Hematopoietic multipotent progenitor cell treated with erythropoietin and hydrocortisone succinate and interleukin-3 and kit ligand, for 15 days (in vitro differentiated cells): Measurements from ENCODE around the gene KCNG2.
"Not testable (repeated sequence)": the region's sequence is repeated elsewhere in the genome, so short reads cannot be mapped to it uniquely, and the experiment has no call there.

Experiments
- DNase-seq: peaks from one replicate; pipeline ENCODE4 v3.0.0-alpha.2; 2015; ENCODE audit warnings: low spot score

The KCNG2 gene, protein sequence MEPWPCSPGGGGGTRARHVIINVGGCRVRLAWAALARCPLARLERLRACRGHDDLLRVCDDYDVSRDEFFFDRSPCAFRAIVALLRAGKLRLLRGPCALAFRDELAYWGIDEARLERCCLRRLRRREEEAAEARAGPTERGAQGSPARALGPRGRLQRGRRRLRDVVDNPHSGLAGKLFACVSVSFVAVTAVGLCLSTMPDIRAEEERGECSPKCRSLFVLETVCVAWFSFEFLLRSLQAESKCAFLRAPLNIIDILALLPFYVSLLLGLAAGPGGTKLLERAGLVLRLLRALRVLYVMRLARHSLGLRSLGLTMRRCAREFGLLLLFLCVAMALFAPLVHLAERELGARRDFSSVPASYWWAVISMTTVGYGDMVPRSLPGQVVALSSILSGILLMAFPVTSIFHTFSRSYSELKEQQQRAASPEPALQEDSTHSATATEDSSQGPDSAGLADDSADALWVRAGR

DNA sequence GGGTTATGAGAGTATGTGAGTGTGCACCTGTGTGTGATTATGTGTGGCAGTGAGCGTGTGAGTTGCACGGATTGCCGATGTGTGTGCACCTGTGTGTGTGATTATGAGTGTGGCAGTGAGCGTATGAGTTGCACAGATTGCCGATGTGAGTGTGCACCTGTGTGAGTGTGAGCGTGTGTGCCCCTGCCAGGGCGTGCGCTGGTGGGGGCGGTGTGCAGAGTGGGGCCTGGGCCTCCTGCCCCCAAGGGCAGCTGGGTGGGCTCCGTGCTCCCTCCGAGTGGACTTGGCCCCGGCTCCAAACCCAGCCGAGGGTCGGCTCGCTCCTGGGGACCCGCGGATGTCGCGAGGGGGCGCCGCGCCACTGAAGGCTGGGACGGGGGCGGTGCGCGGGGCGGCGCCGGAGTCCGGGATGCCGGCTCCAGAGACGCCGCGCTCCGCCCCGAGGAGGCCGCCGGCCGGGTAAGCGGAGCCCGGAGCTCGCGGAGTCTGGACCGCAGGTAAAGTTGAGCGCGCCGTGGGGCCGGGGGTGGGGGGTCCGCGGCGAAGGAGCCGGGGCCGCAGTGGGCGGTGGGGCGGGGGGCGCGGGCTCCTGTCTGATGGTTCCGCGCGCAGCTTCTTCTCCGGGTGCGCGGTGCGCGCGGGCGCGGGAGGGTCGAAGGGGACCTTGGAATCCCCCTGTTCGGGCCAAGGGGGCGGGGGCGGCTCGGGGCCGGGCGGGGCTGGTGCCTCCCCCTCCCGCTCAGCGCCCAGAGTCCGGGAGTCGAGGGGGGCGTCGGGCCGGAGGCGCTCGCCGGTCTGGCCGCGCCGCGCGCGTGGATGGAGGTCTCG lies at the start of gene KCNG2:
TSS of gene KCNG2 (plus strand) at position 421 of the 828 bp plus-strand sequence. CDS start 65,730 bp downstream, outside the sequence.
- DNase-seq, result no peak

DNA sequence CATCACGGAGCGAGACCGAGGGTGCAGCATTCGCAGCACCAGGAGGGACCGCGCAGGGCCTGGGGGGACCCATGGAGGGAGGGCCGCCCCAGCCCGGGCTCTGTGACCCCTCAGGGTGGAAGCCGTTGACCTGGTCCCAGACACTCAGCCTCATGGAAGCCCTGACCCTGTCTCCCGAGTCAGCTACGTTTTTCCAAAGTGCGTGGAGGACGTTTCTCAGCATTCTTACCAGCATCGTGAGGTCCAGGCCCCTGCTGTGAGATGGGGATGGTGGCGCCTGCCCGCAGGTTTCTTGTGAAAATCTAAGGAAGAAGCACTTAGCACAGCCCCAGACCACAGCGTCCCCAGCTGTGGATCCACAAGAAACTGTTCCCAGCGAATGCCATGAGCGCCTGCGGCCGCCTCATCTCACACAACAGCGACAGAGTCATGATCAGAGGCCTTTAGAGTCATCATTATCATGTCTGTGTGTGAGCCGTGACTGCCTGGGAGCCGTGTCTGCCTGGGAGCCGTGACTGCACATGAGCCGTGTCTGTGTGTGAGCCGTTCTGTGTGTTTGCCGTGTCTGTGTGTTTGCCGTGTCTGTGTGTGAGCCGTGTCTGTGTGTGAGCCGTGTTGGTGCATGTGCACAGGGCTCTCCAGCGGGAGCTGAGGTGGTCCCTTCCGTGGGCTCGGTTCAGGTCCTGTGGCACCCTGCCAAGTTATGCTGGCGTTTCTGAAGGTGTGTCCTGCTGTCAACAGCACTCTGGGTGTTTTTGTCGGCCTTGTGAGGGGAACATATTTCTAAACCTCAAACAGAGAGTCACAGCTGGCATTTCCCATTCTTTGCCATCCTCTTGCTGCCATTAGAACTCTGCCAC lies 49.2 kb upstream of the KCNG2 start:
- no peak for DNase-seq

GRCh38 chr18:79749251-79750191 lies 48.2 kb upstream of the KCNG2 start:
- no peak for DNase-seq

DNA sequence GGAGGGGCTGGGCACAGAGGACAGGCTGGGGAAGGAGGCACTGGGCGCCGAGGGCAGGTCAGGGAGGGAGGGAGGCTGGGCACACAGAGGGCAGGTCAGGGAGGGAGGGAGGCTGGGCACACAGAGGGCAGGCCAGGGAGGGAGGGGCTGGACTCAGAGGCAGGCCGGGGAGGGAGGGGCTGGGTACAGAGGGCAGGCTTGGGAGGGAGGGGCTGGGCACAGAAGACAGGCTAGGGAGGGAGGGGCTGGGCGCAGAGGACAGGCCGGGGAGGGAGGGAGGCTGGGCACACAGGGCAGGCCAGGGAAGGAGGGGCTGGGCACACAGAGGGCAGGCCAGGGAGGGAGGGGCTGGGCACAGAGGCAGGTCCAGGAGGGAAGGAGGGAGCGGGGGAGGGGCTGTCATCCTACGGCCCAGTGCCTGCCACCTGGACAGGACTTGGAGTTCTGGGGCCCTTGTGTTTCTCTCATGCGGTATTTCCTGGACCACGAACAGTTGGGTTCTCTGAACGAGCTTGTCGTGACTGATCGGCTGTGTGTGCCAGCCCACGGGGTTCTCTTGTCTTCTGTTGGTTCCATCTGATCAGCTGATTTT lies 46.7 kb upstream of the KCNG2 start:
- DNase-seq, result no peak

- not testable (repeated sequence) for DNase-seq
Observed at GRCh38 chr18:79751918-79752578, 45.7 kb upstream of the KCNG2 start.

- DNase-seq, result not testable (repeated sequence)
Observed at GRCh38 chr18:79752946-79753345, 44.8 kb upstream of the KCNG2 start.

DNA sequence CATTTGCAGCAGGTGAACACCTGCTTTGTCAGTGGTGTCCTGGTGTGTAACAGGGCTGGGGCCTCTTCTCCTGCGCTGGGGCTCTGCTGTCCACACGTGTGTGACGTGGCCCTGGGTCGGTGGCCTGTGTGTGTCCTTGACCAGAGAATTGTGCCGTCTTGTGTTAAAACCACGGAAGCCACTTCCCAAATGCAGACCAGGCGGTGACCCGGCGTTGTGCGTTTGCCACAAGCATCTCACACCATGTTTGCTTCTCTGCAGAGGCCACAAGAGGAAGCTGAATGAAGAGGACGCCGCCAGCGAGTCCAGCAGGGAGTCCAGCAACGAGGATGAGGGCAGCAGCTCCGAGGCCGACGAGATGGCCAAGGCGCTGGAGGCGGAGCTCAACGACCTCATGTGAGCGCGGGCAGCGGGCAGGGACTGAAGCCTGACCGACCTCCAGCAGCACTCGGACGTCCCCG lies 44.3 kb upstream of the KCNG2 start:
- DNase-seq, result no peak

DNA sequence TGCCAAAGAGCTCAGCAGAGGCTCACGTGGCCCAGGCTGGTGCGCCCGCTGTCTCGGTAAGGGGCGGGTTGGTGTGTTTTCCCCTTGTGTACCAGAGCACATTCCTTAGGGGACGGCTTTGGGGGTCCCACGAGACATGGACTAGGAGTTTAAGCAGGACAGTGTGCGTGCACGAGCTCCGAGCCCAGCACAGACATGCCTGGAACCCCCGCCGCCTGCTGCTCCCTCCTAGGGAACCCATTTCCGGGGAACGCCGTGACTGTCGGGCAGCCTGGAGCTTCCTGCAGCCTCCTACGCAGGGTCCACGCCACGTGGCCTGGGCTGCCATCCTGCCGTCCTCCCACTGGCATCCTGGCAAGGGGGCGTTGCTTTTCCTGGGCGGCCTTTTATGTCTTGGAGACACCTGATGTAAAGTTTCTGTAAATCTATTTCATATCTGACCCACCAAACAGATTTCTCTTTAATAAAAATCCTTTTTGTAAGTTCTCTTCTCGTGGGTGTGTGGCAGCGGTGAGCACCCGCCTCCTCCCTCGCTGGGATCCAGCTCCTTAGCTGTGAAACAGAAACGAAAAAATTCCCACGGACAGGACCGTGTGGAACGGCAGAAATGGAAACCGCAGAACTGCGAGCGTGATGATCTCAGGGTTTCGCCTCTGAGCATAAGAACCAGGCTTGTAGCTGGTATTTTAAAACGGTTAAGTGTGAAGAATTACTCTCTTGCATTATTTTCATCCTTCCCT lies 43.5 kb upstream of the KCNG2 start:
- no peak for DNase-seq

- no peak for DNase-seq
Observed at GRCh38 chr18:79754831-79755351, 42.8 kb upstream of the KCNG2 start.

- no peak for DNase-seq
Observed at GRCh38 chr18:79755496-79756142, 42.1 kb upstream of the KCNG2 start.

DNA sequence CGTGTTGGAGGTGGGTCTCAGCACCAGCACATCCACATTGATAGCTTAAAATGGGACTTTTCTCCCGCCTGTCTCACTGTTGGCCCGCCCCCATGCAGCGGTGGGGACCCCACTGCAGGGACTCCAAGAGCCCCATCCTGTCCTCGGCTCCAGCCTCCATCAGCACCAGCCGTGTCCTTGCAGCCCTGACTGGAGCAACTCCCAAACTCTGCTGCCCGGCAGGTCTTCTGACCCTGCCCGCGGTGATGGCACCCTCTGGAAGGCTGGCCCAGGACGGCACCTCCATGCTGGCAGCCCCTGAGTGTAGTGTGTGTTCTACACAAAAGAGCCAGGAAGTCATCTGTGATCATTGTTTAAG lies 41.6 kb upstream of the KCNG2 start:
- no peak for DNase-seq

DNA sequence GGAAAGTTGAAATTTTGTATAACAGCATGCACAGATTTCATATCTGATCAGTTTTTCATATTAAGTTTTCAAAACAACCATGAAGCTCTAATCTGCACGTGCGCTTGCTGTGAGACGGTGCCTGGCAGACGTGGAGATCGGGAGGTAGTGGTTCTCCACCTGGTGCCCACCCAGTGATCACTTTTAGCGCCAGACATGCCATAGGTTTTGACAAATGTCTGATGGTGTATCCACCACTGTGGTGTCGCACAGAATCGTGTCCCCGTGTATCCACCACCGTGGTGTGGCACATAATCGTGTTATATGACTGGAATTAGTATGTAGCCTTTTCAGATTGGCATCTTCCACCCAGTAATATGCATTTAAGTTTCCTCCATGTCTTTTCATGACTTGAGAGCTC lies 40.9 kb upstream of the KCNG2 start:
- no peak for DNase-seq

- DNase-seq, result no peak
Observed at GRCh38 chr18:79760348-79760747, 37.4 kb upstream of the KCNG2 start.

DNA sequence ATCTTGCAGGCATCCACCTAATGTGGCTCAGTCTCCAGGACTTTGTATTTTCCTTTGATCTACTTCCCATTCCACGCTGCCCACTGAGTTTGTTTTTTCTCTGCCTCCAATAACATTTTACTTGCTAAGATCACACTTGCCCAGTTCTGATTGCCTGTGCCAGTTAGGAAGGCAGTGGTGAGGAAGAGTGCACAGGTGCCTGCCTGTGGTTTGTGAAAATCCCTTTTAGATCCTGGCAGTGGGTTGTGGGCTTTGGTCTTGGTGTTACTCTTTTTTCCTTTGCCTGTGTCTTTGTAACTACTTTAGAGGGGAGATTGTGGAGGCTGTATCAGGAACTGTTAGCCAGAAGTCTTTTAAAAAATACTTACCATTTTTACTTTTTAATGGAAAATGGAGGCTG lies 36.9 kb upstream of the KCNG2 start:
- DNase-seq, result no peak

DNA sequence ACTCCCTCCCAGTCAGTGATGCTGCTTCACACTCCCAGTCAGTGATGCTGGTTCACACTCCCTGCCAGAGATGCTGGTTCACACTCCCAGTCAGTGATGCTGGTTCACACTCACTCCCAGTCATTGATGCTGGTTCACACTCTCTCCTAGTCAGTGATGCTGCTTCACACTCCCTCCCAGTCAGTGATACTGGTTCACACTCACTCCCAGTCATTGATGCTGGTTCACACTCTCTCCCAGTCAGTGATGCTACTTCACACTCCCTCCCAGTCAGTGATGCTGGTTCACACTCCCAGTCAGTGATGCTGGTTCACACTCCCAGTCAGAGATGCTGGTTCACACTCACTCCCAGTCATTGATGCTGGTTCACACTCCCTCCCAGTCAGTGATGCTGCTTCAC lies 34.3 kb upstream of the KCNG2 start:
- DNase-seq, result no peak

- DNase-seq, result no peak
Observed at GRCh38 chr18:79764131-79764530, 33.6 kb upstream of the KCNG2 start.

GRCh38 chr18:79765491-79766245 lies 32.1 kb upstream of the KCNG2 start:
- no peak for DNase-seq

GRCh38 chr18:79766308-79766707 lies 31.4 kb upstream of the KCNG2 start:
- no peak for DNase-seq
